Psoas muscle (tissue), 8 donors: Measurements from ENCODE around the gene SMYD4. TPM values are rescaled to one million over a fixed set of nuclear protein-coding genes. Genes with fewer than 3 reads are reported as not detected.

Experiments used
- ATAC-seq, 4 donors: fragments of 200-7000 bp; cut with Tn5 transposase; one replicate each; pipeline ENCODE4 v1.9.1; 2020; ENCODE audit warnings: moderate library complexity in 3 of 4, mild to moderate bottlenecking in 2 of 4
- DNase-seq, 2 donors: peaks; one replicate each; pipeline ENCODE4 v3.0.0-alpha.2; 2020
- H3K27ac ChIP-seq: fragments of 200-600 bp; one replicate; pipeline ENCODE4 v1.8.0; 2022
- H3K27me3 ChIP-seq, 3 donors: fragments of 200-600 bp in 1 of 3; one replicate each; pipeline versions ENCODE4 v1.6.1 to v1.8.0; 2013 to 2022; ENCODE audit warnings: low read length in 2 of 3, mild to moderate bottlenecking in 2 of 3, moderate library complexity in 1 of 3; ENCODE audit not compliant: insufficient read depth in 3 of 3
- H3K36me3 ChIP-seq, 2 donors: fragments of 200-600 bp in 1 of 2; one replicate each; pipeline versions ENCODE4 v1.6.1 to v1.8.0; 2013 to 2022; ENCODE audit warnings: low read depth in 1 of 2, mild to moderate bottlenecking in 1 of 2, moderate library complexity in 1 of 2; ENCODE audit not compliant: insufficient read depth in 1 of 2
- H3K4me1 ChIP-seq: fragments of 200-600 bp; one replicate; pipeline ENCODE4 v1.8.0; 2022
- H3K4me3 ChIP-seq: fragments of 200-600 bp; one replicate; pipeline ENCODE4 v1.8.0; 2022; ENCODE audit warnings: mild to moderate bottlenecking
- H3K9me3 ChIP-seq: fragments of 200-600 bp; one replicate; pipeline ENCODE4 v1.8.0; 2022
- WGBS, 3 donors: extraction: QIAGEN DNeasy Blood & Tissue Kit; methylation state at CpG; one replicate each; pipeline versions ENCODE4 v1.1.6 to v1.1.7; 2013; 5-methylcytosine and 5-hydroxymethylcytosine counted together
- intact Hi-C, 2 donors: fragments of 100-400 bp; cut with DNase I; formaldehyde crosslinking; loops; one replicate each; pipeline versions ENCODE4 v1.11.0 to v1.14.2; 2022
- polyA plus RNA-seq, 3 donors: library from polyadenylated mRNA; stranded (reverse); fragments of 200-250 nt; gene quantifications; one replicate each; pipeline ENCODE4 v1.2.3, GENCODE V29; 2013
- total RNA-seq, 4 donors: library from RNA; stranded (reverse); fragmentation: NEBNext Ultra II Directional in 2 of 4; extraction: Animal tissue kit (Norgen Biotek cat#: 25700) in 2 of 4; gene quantifications; one replicate each; pipeline versions ENCODE4 v1.2.1 to v1.2.4, GENCODE V29; 2021 to 2023
- TF ChIP-seq, protein P1 (sequence below): fragments of 200-600 bp; IDR thresholded peaks from one replicate; pipeline ENCODE4 v1.8.0; 2022; ENCODE audit warnings: antibody characterized with exemption
- donor health status: healthy with polysubstance abuse.
- donor health status: DM: no; HTN: no; CAD: no; lungs with moderate emphysema.
- donor health status: Bipolar disorder and iron deficiency.
- donor health status: healthy.
- donor health status: DM: yes; HTN: yes; CAD: no.
- donor health status: DM: no; HTN: no; CAD: no.
- donor health status: DM: no; HTN: no; CAD: no.
- donor health status: DM: yes; HTN: yes; CAD: no.

Gene SMYD4
- total and polyA plus RNA-seq, 7 donors = 8.0 to 22.4 (median 9.2) TPM

DNA sequence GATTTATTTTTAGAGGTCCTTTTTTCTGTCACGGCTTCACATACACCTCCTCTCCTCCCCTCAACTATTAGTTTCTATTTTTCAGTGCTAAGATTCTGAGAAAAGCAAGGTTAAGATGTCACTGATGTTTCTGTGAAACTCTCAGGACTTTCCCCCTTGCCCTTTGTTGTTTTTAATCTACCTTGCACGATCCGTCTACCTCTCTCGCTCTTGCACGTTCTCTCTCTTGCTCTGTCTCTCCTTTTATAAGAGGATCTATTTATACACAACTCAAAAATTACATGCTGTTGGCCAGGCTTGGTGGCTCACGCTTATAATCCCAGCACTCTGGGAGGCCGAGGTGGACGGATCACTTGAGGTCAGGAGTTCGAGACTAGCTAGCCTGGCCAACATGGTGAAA is 43.7 kb upstream of the SMYD4 start:
- intact Hi-C loops = no loop called here
- Histone ChIP-seq H3K9me3 (no peaks in the 10 kb centered on the region), H3K4me3 (no peak overlapping the region), H3K27me3 (no peaks in the 10 kb centered on the region), H3K4me1 (peaks cover 14% of the 10 kb centered on the region), H3K27ac (no peak overlapping the region), H3K36me3 (peaks cover 3 to 64% of the 10 kb centered on the region in 2 donors)
- TF ChIP-seq, protein P1, sequence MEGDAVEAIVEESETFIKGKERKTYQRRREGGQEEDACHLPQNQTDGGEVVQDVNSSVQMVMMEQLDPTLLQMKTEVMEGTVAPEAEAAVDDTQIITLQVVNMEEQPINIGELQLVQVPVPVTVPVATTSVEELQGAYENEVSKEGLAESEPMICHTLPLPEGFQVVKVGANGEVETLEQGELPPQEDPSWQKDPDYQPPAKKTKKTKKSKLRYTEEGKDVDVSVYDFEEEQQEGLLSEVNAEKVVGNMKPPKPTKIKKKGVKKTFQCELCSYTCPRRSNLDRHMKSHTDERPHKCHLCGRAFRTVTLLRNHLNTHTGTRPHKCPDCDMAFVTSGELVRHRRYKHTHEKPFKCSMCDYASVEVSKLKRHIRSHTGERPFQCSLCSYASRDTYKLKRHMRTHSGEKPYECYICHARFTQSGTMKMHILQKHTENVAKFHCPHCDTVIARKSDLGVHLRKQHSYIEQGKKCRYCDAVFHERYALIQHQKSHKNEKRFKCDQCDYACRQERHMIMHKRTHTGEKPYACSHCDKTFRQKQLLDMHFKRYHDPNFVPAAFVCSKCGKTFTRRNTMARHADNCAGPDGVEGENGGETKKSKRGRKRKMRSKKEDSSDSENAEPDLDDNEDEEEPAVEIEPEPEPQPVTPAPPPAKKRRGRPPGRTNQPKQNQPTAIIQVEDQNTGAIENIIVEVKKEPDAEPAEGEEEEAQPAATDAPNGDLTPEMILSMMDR = no peak
- ATAC-seq (no peak), DNase-seq (no peak)
- 51 to 91% (median 77%) methylated on average over 9 of the region's 9 CpGs for WGBS, 3 donors

- peaks cover 15% of the 10 kb centered on the region for H3K4me1 ChIP-seq
- intact Hi-C loops = no loop called here
- H3K27ac ChIP-seq = no peak overlapping the region
- TF ChIP-seq, protein P1 = no peak
- peaks cover 3 to 60% of the 10 kb centered on the region in 2 donors for H3K36me3 ChIP-seq
- ATAC-seq (no peak), DNase-seq (no peak)
- WGBS, 3 donors = 45 to 94% (median 67%) methylated on average over 4 of the region's 4 CpGs
- H3K4me3 ChIP-seq = no peak overlapping the region
- no peaks in the 10 kb centered on the region for H3K27me3 ChIP-seq
- H3K9me3 ChIP-seq = no peaks in the 10 kb centered on the region
Observed at GRCh38 chr17:1872976-1873375, 43.3 kb upstream of the SMYD4 start.

- DNase-seq (no peak), ATAC-seq (no peak)
- H3K27ac ChIP-seq = no peak overlapping the region
- peaks cover 21% of the 10 kb centered on the region for H3K4me1 ChIP-seq
- peaks cover 3 to 53% of the 10 kb centered on the region in 2 donors for H3K36me3 ChIP-seq
- H3K27me3 ChIP-seq = no peaks in the 10 kb centered on the region
- H3K4me3 ChIP-seq = no peak overlapping the region
- H3K9me3 ChIP-seq = no peaks in the 10 kb centered on the region
- intact Hi-C loops = no loop called here
- WGBS, 3 donors = 90 to 97% (median 92%) methylated on average over 12 of the region's 12 CpGs
- TF ChIP-seq, protein P1 = no peak
Observed at GRCh38 chr17:1872254-1872653, 42.6 kb upstream of the SMYD4 start.

- Histone ChIP-seq H3K36me3 (peaks cover 0 to 48% of the 10 kb centered on the region in 2 donors), H3K27me3 (no peaks in the 10 kb centered on the region), H3K4me1 (peaks cover 21% of the 10 kb centered on the region), H3K4me3 (no peak overlapping the region), H3K27ac (no peak overlapping the region), H3K9me3 (no peaks in the 10 kb centered on the region)
- 76 to 81% (median 80%) methylated on average over 5 of the region's 5 CpGs for WGBS, 3 donors
- intact Hi-C loops = no loop called here
- no peak for DNase-seq
- no peak for ATAC-seq
- TF ChIP-seq, protein P1 = no peak
Observed at GRCh38 chr17:1871756-1872155, 42.1 kb upstream of the SMYD4 start.

GRCh38 chr17:1870592-1870991 is 40.9 kb upstream of the SMYD4 start:
- Histone ChIP-seq H3K27me3 (no peaks in the 10 kb centered on the region), H3K4me1 (peaks cover 22% of the 10 kb centered on the region), H3K36me3 (peaks cover 0 to 37% of the 10 kb centered on the region in 2 donors), H3K4me3 (no peak overlapping the region), H3K27ac (no peak overlapping the region), H3K9me3 (no peaks in the 10 kb centered on the region)
- ATAC-seq (no peak), DNase-seq (no peak)
- TF ChIP-seq, protein P1 = no peak
- WGBS, 3 donors = 69 to 78% (median 73%) methylated on average over 3 of the region's 3 CpGs
- intact Hi-C loops = no loop called here
